Measurements from ENCODE around the gene PLEKHG5. TPM values are rescaled to one million over a fixed set of nuclear protein-coding genes. Genes with fewer than 3 reads are reported as not detected.

Gene PLEKHG5
- total and polyA plus RNA-seq, 4 donors, result 0.28 to 1.9 (median 1.1) TPM

- TF ChIP-seq TAF1 (conservative IDR thresholded peaks at IDR 0.05) (no peak), EGR1 (IDR thresholded peaks at IDR 0.05; ENCODE audit: low read depth in 2 of 2) (no peak), NR2F2 (IDR thresholded peaks at IDR 0.05) (no peak), HNF4G (IDR thresholded peaks at IDR 0.05) (no peak), RXRA (IDR thresholded peaks at IDR 0.05) (no peak), RAD21 (IDR thresholded peaks at IDR 0.05) (peak; percentile 75 to 86), FOXA1 (IDR thresholded peaks at IDR 0.05) (no peak), ATF3 (IDR thresholded peaks at IDR 0.05) (no peak), HNF4A (conservative IDR thresholded peaks at IDR 0.05) (no peak), SP1 (IDR thresholded peaks at IDR 0.05) (no peak), GABPA (IDR thresholded peaks at IDR 0.05 in 1 of 2, conservative IDR thresholded peaks at IDR 0.05 in 1 of 2) (no peak), YY1 (IDR thresholded peaks at IDR 0.05) (no peak), FOXA2 (IDR thresholded peaks at IDR 0.05) (no peak), JUND (IDR thresholded peaks at IDR 0.05) (no peak)
- TF ChIP-seq, protein P1, sequence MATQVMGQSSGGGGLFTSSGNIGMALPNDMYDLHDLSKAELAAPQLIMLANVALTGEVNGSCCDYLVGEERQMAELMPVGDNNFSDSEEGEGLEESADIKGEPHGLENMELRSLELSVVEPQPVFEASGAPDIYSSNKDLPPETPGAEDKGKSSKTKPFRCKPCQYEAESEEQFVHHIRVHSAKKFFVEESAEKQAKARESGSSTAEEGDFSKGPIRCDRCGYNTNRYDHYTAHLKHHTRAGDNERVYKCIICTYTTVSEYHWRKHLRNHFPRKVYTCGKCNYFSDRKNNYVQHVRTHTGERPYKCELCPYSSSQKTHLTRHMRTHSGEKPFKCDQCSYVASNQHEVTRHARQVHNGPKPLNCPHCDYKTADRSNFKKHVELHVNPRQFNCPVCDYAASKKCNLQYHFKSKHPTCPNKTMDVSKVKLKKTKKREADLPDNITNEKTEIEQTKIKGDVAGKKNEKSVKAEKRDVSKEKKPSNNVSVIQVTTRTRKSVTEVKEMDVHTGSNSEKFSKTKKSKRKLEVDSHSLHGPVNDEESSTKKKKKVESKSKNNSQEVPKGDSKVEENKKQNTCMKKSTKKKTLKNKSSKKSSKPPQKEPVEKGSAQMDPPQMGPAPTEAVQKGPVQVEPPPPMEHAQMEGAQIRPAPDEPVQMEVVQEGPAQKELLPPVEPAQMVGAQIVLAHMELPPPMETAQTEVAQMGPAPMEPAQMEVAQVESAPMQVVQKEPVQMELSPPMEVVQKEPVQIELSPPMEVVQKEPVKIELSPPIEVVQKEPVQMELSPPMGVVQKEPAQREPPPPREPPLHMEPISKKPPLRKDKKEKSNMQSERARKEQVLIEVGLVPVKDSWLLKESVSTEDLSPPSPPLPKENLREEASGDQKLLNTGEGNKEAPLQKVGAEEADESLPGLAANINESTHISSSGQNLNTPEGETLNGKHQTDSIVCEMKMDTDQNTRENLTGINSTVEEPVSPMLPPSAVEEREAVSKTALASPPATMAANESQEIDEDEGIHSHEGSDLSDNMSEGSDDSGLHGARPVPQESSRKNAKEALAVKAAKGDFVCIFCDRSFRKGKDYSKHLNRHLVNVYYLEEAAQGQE (IDR thresholded peaks at IDR 0.05), result no peak
- TF ChIP-seq, protein P2, sequence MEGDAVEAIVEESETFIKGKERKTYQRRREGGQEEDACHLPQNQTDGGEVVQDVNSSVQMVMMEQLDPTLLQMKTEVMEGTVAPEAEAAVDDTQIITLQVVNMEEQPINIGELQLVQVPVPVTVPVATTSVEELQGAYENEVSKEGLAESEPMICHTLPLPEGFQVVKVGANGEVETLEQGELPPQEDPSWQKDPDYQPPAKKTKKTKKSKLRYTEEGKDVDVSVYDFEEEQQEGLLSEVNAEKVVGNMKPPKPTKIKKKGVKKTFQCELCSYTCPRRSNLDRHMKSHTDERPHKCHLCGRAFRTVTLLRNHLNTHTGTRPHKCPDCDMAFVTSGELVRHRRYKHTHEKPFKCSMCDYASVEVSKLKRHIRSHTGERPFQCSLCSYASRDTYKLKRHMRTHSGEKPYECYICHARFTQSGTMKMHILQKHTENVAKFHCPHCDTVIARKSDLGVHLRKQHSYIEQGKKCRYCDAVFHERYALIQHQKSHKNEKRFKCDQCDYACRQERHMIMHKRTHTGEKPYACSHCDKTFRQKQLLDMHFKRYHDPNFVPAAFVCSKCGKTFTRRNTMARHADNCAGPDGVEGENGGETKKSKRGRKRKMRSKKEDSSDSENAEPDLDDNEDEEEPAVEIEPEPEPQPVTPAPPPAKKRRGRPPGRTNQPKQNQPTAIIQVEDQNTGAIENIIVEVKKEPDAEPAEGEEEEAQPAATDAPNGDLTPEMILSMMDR (IDR thresholded peaks at IDR 0.05; ENCODE audit: low read depth, low read length, missing input control), result peak; percentile 84
- no peak overlapping the region for H3K4me3 ChIP-seq (ENCODE audit: low read depth in 1 of 3, low read length in 3 of 3)
- H3K27ac ChIP-seq (ENCODE audit: low read depth in 1 of 2, low read length in 2 of 2), result no peak overlapping the region
- 4% methylated on average over 15 of the region's 15 CpGs for WGBS
- H3K27me3 ChIP-seq (ENCODE audit: control insufficient read depth in 4 of 4, insufficient read depth in 4 of 4, low read length in 3 of 4), result no peaks in the 10 kb centered on the region
- DNase-seq (ENCODE audit: low spot score), result peak; percentile 87
- H3K9ac ChIP-seq (ENCODE audit: low read depth in 1 of 2, low read length in 2 of 2), result no peak overlapping the region
- no peaks in the 10 kb centered on the region for H3K9me3 ChIP-seq (ENCODE audit: control insufficient read depth in 4 of 4, low read length in 3 of 4)
- peaks cover 6 to 25% (median 13%) of the 10 kb centered on the region in 4 donors for H3K4me1 ChIP-seq (ENCODE audit: control insufficient read depth in 4 of 4, insufficient read depth in 4 of 4, low read length in 3 of 4)
- no peaks in the 10 kb centered on the region for H3K36me3 ChIP-seq (ENCODE audit: control insufficient read depth in 4 of 4, insufficient read depth in 3 of 4, low read depth in 1 of 4, low read length in 3 of 4)
Observed at GRCh38 chr1:6486433-6487011, 4.9 kb downstream of the PLEKHG5 start.

DNA sequence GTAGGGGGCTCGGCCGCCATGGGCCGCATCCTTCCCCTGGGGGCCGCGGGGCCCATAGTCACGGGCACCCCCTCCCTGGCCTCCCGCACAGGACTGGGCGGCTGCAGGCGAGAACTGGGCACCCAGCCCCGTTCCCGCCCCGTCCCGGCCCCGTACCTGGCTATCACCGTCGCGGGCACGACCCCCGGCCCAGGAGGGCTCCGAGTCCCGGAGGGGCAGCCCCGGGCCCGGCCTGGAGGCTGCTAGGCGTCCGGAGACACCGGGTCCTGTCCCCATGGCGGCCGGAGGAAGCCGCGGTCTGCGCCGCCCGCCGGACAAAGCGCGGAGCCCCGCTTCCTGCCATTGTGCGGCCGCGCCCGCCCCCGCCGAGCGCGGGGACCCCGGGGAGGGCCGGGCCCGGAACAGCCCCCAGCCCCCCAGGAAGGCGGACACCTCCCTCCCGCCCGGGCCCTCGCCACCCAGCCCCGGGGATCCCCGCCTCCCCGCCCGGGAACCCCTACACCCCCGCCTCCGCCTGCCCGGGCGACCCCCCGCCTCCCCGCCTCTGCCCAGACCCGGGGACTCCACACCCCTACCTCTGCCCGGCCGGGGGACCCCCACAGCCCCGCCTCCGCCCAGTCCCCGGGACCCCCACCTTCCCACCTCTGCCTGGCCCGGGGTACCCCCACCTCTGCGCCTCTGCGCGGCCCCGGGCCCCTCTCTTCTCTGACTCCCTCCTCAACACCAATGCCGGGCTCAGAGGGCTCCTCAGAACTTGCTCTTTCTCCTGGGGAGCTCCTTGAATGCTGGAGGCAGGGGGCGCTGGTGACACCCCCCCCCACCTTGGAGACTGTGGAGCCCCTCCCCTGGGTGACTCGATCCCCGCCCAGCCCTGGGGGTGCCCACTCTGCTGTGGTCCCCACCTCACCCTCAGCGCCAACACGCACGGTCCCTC lies 6.0 kb downstream of the PLEKHG5 start:
- Histone ChIP-seq H3K9me3 (ENCODE audit: control insufficient read depth in 4 of 4, low read length in 3 of 4) (no peaks in the 10 kb centered on the region), H3K27me3 (ENCODE audit: control insufficient read depth in 4 of 4, insufficient read depth in 4 of 4, low read length in 3 of 4) (no peaks in the 10 kb centered on the region), H3K4me3 (ENCODE audit: low read depth in 1 of 3, low read length in 3 of 3) (peak overlapping the region in 1 of 3 donors; percentile 52), H3K27ac (ENCODE audit: low read depth in 1 of 2, low read length in 2 of 2) (no peak overlapping the region), H3K36me3 (ENCODE audit: control insufficient read depth in 4 of 4, insufficient read depth in 3 of 4, low read depth in 1 of 4, low read length in 3 of 4) (no peaks in the 10 kb centered on the region), H3K4me1 (ENCODE audit: control insufficient read depth in 4 of 4, insufficient read depth in 4 of 4, low read length in 3 of 4) (peaks cover 3 to 18% (median 8%) of the 10 kb centered on the region in 4 donors), H3K9ac (ENCODE audit: low read depth in 1 of 2, low read length in 2 of 2) (no peak overlapping the region)
- no peak for TF ChIP-seq JUND (IDR thresholded peaks at IDR 0.05)
- no peak for TF ChIP-seq FOXA1 (IDR thresholded peaks at IDR 0.05)
- no peak for TF ChIP-seq HNF4G (IDR thresholded peaks at IDR 0.05)
- no peak for TF ChIP-seq GABPA (IDR thresholded peaks at IDR 0.05 in 1 of 2, conservative IDR thresholded peaks at IDR 0.05 in 1 of 2)
- no peak for DNase-seq (ENCODE audit: low spot score)
- WGBS, result 3% methylated on average over 80 of the region's 80 CpGs
